ENCODE data around the gene FGD6. TPM values are rescaled to one million over a fixed set of nuclear protein-coding genes. Genes with fewer than 3 reads are reported as not detected.

The FGD6 gene
- total RNA-seq (2012; rRNA removed): 9.5 and 9.7 TPM in 2 replicates
- polyA plus RNA-seq (2012; rRNA removed): 2.0 and 2.6 TPM in 2 replicates
- polyA plus RNA-seq (2012; cell fraction: cytosol; rRNA removed): 0.42 and 0.52 TPM in 2 replicates
- polyA plus RNA-seq (2012; cell fraction: nucleus; rRNA removed; ENCODE audit: low replicate concordance): 1.0 and 11.0 TPM in 2 replicates
- Bru-seq, nascent RNA: percentile 71 among the genes with signal in this experiment
- BruChase-seq, experiment 1, labeled RNA remaining after a 6-hour chase: percentile 67 among the genes with signal in this experiment
- BruChase-seq, experiment 2, labeled RNA remaining after a 2-hour chase: percentile 61 among the genes with signal in this experiment
- long read RNA-seq, full-length matches to known transcripts: 4 of 10 reads
- long read RNA-seq, partial matches to known transcripts: 5 of 10 reads
- long read RNA-seq, other reads (novel, unspliced or antisense): 1 of 10 reads

GRCh38 chr12:95217377-95218149 is at the start of gene FGD6, which contains the start of gene VEZT:
TSS of gene FGD6 (minus strand) at chr12:95217467. CDS start at chr12:95217240, 227 bp downstream.
TSS of gene VEZT (plus strand) at chr12:95217807. CDS start at chr12:95217851, 44 bp downstream.
- in situ Hi-C loops (cut with MboI; ENCODE audit: low sequenced_read_pairs) (no loop called here), dilution Hi-C loops (cut with HindIII; ENCODE audit: low sequenced_read_pairs, unreplicated experiment) (no loop called here), intact Hi-C loops (cut with micrococcal nuclease) (loop anchor here (1.0 to 5.0 kb wide), 6 partner anchors 50 to 317 kb away; partner anchors contain the start of genes METAP2 and NR2C1)
- Histone ChIP-seq H3K9me3 (ENCODE audit: control insufficient read depth, insufficient read depth, low read length) (no peaks in the 10 kb centered on the region), H4K91ac (ENCODE audit: insufficient read depth, low read depth, low read length) (peak within 1 kb of the TSS; percentile 80), H3K23ac (ENCODE audit: low read depth, low read length) (peak within 1 kb of the TSS; percentile 92), H3K27me3 (ENCODE audit: control insufficient read depth, insufficient read depth, low read length) (no peaks in the 10 kb centered on the region), H4K20me1 (ENCODE audit: insufficient read depth, low read length) (peaks cover 14% of the 10 kb centered on the region), H3K4me1 (ENCODE audit: control insufficient read depth, insufficient read depth, low read length) (0 out of 2 replicates have a peak, but pooled peaks cover 2% of the 10 kb centered on the region), H3K9me1 (ENCODE audit: insufficient read depth, low read length) (peaks cover 5% of the 10 kb centered on the region), H3K4ac (ENCODE audit: low read depth, low read length) (peak within 1 kb of the TSS; percentile 96), H3K36me3 (ENCODE audit: control insufficient read depth, insufficient read depth, low read length) (no peaks in the 10 kb centered on the region), H2AK5ac (ENCODE audit: low read depth, low read length) (peak within 1 kb of the TSS; percentile 72), H3K14ac (replicated peaks; ENCODE audit: low read depth, low read length) (peak within 1 kb of the TSS; percentile 92), H3K4me3 (ENCODE audit: insufficient read depth, low read depth, low read length) (peak within 1 kb of the TSS; percentile 81), H2BK15ac (ENCODE audit: low read depth, low read length) (peak within 1 kb of the TSS; percentile 71; the same call in 2 of the 3 replicates), H4K5ac (ENCODE audit: low read depth, low read length) (peak within 1 kb of the TSS; percentile 71), H2AK9ac (replicated peaks; ENCODE audit: low read depth, low read length, poor library complexity) (peak within 1 kb of the TSS; percentile 99), H3K9ac (ENCODE audit: low read depth, low read length) (peak within 1 kb of the TSS; percentile 75), H2BK5ac (ENCODE audit: low read depth, low read length, poor library complexity, severe bottlenecking) (peak within 1 kb of the TSS; percentile 93), H3K79me1 (ENCODE audit: low read depth in 1 of 2, low read length in 2 of 2) (peaks cover 11 to 54% of the 10 kb centered on the region in 2 experiments), H3K18ac (ENCODE audit: low read depth, low read length) (peak within 1 kb of the TSS; percentile 74), H3K56ac (ENCODE audit: extremely low read depth, insufficient read depth, low read length) (peak within 1 kb of the TSS; percentile 78), H4K8ac (ENCODE audit: low read depth in 2 of 2, low read length in 2 of 2) (peak within 1 kb of the TSS; percentile 22 to 97), H3K4me2 (ENCODE audit: low read depth, low read length) (peak within 1 kb of the TSS; percentile 100), H2BK20ac (ENCODE audit: low read depth, low read length) (peak within 1 kb of the TSS; percentile 44), H2AFZ (replicated peaks; ENCODE audit: low read length, poor library complexity) (peak within 1 kb of the TSS; percentile 98), H2BK120ac (ENCODE audit: low read depth, low read length) (peak within 1 kb of the TSS; percentile 81), H3K27ac (ENCODE audit: insufficient read depth, low read length) (peak within 1 kb of the TSS; percentile 77)
- no TSS peak for BruUV-seq (replicated peaks)
- ATAC-seq (ENCODE audit: low read depth) (peak; percentile 93), DNase-seq (peak; percentile 99)
- WGBS, 2 experiments (ENCODE audit: extremely low coverage in 2 of 2, insufficient read length in 1 of 2): 0% methylated on average over 36 of the region's 75 CpGs; no CpG with 5 or more reads in 1 of the 2 experiments
- ChIA-PET POLR2A (ENCODE audit: unreplicated experiment) (interaction anchor here (0.7 kb wide), 1 partner anchor 30 kb away, joined by 4 read pairs; no protein-coding TSS in a partner anchor), CTCF (interaction anchor here (0.6 to 2.7 kb wide), 9 partner anchors 8 to 128 kb away, joined by 3 to 12 read pairs (median 4); no protein-coding TSS in a partner anchor)
- peak; percentile 81 for TF ChIP-seq RAD21 (IDR thresholded peaks at IDR 0.05; ENCODE audit: low read length)
- peak; percentile 76 for TF ChIP-seq SMC3 (IDR thresholded peaks at IDR 0.05; ENCODE audit: low read depth, low read length)
- peak; percentile 68 for TF ChIP-seq MAZ (IDR thresholded peaks at IDR 0.05; ENCODE audit: borderline replicate concordance, low read depth, low read length)
- TF ChIP-seq RCOR1 (IDR thresholded peaks at IDR 0.05; ENCODE audit: insufficient replicate concordance, low read length): peak; percentile 6
- no peak for TF ChIP-seq MAFK (IDR thresholded peaks at IDR 0.05; ENCODE audit: low read depth, low read length)
- TF ChIP-seq POLR2A (IDR thresholded peaks at IDR 0.05; ENCODE audit: low read depth, low read length): peak; percentile 76; the same call in 1 of the 2 replicates
- TF ChIP-seq BHLHE40 (IDR thresholded peaks at IDR 0.05; ENCODE audit: low read depth, low read length): peak; percentile 72
- 0 out of 2 replicates have a peak, but pooled peaks have one; percentile 1 for TF ChIP-seq CHD1 (IDR thresholded peaks at IDR 0.05; ENCODE audit: low read depth, low read length)
- no peak; the same call in 1 of the 2 replicates for TF ChIP-seq FOS (IDR thresholded peaks at IDR 0.05; ENCODE audit: low read depth, low read length)
- TF ChIP-seq CEBPB (IDR thresholded peaks at IDR 0.05; ENCODE audit: low read depth, low read length): no peak
- no peak for TF ChIP-seq ELK1 (IDR thresholded peaks at IDR 0.05; ENCODE audit: borderline replicate concordance, low read depth, low read length)
- TF ChIP-seq MXI1 (IDR thresholded peaks at IDR 0.05; ENCODE audit: borderline replicate concordance, low read depth, low read length): peak; percentile 93
- TF ChIP-seq CTCF (conservative IDR thresholded peaks at IDR 0.05; ENCODE audit: low read depth, low read length): peak; percentile 87

Measured in IMR-90 (cell line).